Memory B cell (primary cell): ENCODE results near the gene ADAM10.

Source experiments
- ATAC-seq: fragments of 150-1000 bp; cut with Tn5 transposase; 2 replicates; pipeline ENCODE4 v1.10.0; 2021; ENCODE audit warnings: low read depth, mild to moderate bottlenecking, moderate library complexity
- DNase-seq, 2 donors: peaks; one replicate each; pipeline ENCODE4 v3.0.0; 2022; ENCODE audit warnings: low spot score in 2 of 2
- H3K27ac Mint-ChIP-seq: one replicate; pipeline ENCODE4 v1.8.0; 2022; ENCODE audit warnings: mild to moderate bottlenecking, moderate library complexity, mixed read lengths
- H3K27me3 Mint-ChIP-seq: one replicate; pipeline ENCODE4 v1.8.0; 2022; ENCODE audit warnings: mixed read lengths
- H3K36me3 Mint-ChIP-seq: one replicate; pipeline ENCODE4 v1.8.0; 2022; ENCODE audit warnings: mild to moderate bottlenecking, mixed read lengths
- H3K4me1 Mint-ChIP-seq: one replicate; pipeline ENCODE4 v1.8.0; 2022; ENCODE audit warnings: mixed read lengths
- H3K4me3 Mint-ChIP-seq: one replicate; pipeline ENCODE4 v1.8.0; 2022; ENCODE audit warnings: mild to moderate bottlenecking, moderate library complexity, mixed read lengths
- H3K9me3 Mint-ChIP-seq: one replicate; pipeline ENCODE4 v1.8.0; 2022; ENCODE audit warnings: mixed read lengths

Gene ADAM10

DNA sequence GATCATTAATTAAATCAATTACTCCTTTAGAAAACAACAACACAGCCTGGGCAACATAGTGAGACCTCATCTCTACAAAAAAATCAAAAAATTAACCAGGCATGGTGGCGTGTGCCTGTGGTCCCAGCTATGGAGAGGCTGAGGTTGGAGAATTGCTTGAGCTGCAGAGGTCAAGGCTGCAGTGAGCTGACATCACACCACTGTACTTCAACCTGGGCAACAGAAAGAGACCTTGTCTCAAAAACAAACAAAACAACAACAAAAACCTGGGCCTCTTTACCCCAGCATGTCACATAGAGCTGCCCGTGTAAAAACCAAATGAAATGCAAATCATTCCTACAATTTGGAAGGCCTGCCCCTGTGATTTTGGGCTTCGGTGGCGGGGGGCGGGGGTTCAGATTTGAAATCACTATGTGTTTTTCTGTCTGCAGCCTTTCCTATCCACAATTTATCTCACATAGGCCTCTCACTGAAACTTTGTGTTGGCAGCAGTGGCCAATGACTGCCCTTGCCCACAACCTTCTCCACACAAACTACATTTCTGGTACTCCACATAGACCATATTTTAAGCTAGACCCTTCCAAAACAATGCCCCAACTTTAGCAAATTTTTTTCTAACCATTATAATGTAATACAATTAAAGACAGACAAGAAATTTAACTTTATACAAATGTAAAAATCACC is 6.5 kb downstream of the ADAM10 start:
- no peak overlapping the region for H3K27ac Mint-ChIP-seq
- DNase-seq = no peak
- no peak for ATAC-seq
- H3K27me3 Mint-ChIP-seq = no peaks in the 10 kb centered on the region
- H3K9me3 Mint-ChIP-seq = no peaks in the 10 kb centered on the region
- H3K4me1 Mint-ChIP-seq = peaks cover 35% of the 10 kb centered on the region
- peaks cover 3% of the 10 kb centered on the region for H3K36me3 Mint-ChIP-seq
- no peak overlapping the region for H3K4me3 Mint-ChIP-seq

DNA sequence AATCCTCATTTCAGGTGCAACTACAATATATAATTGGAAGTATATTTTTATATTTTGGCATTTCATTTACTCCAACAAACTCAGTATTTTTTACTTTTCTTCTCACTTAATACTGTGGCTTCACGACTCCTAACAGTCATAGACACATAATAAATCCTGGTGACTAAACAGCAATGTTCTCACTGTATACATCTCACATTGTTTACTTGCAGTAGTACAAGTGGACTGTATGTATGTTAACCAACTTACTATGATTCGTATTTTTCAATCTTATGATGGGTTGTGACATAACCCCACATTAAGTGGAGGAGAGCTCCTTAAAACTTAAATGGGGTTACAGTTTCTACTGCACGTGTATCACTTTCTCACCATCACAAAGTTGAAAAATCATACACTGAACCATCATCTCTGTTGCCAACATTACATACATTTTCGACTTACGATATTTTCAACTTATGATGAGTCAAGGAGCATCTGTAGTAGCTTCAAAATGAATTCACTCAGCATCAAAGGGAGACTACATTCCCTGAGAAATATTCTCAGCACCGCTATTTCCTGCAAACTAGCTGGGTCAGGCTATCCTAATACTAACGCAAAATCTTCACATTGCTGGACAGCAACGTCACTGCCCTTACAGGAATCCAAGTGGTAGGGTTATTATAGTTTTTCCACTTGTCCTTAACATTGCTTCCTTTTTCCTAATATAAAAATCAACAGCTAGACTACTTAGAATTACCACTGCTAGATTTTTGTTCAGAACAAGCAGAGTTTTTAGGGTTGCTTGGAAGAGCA is 7.3 kb downstream of the ADAM10 start:
- peaks cover 35% of the 10 kb centered on the region for H3K4me1 Mint-ChIP-seq
- ATAC-seq (no peak), DNase-seq (no peak)
- no peak overlapping the region for H3K4me3 Mint-ChIP-seq
- H3K27me3 Mint-ChIP-seq = no peaks in the 10 kb centered on the region
- H3K9me3 Mint-ChIP-seq = no peaks in the 10 kb centered on the region
- H3K27ac Mint-ChIP-seq = no peak overlapping the region
- peaks cover 3% of the 10 kb centered on the region for H3K36me3 Mint-ChIP-seq

DNA sequence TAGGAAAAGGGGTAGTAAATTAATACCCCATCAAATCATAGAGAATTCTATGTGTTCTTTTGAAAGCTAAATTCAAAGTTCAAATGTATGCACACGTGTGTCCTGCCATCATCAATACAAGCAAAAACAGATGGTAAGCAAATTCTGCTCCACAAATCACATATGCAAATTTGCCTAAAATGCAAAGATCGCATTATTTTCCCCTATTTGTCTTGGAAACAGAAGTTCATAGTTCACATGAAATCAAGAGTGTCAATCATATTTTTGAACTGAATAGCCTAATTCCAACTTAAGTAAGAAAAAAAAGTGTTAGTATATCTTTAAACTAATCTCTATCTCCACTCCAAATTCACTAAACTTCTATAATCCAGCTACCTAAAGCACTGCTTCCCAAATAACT is 8.5 kb downstream of the ADAM10 start:
- H3K9me3 Mint-ChIP-seq = no peaks in the 10 kb centered on the region
- no peak for ATAC-seq
- DNase-seq = no peak
- peaks cover 36% of the 10 kb centered on the region for H3K4me1 Mint-ChIP-seq
- no peak overlapping the region for H3K4me3 Mint-ChIP-seq
- H3K27ac Mint-ChIP-seq = no peak overlapping the region
- peaks cover 3% of the 10 kb centered on the region for H3K36me3 Mint-ChIP-seq
- no peaks in the 10 kb centered on the region for H3K27me3 Mint-ChIP-seq

DNA sequence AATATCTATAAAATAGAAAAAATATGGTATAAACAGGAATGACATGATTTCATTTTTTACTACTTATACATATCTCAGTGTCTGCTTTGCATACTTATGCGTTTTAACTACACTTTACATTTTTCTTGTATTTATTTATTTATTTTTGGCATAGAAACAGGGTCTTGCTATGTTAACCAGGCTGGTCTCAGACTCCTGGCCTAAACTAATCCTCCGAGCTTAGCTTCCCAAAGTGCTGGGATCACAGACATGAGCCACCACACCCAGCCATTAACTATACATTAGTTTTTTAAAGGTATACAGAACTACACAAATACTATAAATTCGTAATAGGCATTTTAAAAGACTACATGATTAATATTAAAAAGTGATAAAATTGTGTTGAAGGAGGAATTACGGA is 9.1 kb downstream of the ADAM10 start:
- peaks cover 38% of the 10 kb centered on the region for H3K4me1 Mint-ChIP-seq
- no peak for ATAC-seq
- H3K36me3 Mint-ChIP-seq = peaks cover 3% of the 10 kb centered on the region
- no peak overlapping the region for H3K27ac Mint-ChIP-seq
- H3K27me3 Mint-ChIP-seq = no peaks in the 10 kb centered on the region
- no peaks in the 10 kb centered on the region for H3K9me3 Mint-ChIP-seq
- no peak for DNase-seq
- no peak overlapping the region for H3K4me3 Mint-ChIP-seq

DNA sequence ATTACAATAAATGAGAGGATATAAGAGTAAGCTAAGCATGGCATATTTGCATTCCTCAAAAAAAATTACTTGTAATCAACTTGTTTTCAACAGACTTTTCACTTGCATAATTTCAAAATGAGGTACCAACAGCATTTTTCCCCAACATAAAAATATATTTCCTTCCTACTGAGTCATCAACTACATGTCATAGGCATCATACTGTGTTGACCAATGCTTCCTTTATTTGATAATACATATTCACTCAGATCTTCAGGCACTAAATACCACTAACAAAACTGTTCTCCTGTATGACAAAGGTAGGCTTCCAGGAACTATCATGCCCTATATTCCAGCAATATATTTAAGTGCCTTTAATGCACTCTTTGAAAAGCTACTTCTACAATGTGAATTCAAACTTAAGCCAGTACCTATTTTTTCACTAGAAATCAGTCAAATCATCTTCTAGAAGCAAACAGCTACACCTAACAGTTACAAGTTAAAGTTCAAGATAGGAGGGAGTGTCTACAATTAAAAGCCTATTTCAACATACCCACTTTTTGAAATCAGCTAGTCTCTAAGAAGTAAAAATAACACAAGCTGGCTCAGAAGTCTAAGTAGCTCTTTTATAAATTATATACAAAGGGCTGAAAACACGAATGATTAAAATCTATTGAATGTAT is 11.3 kb downstream of the ADAM10 start:
- Mint-ChIP-seq H3K27ac (no peak overlapping the region), H3K36me3 (no peaks in the 10 kb centered on the region), H3K4me1 (peaks cover 43% of the 10 kb centered on the region), H3K27me3 (no peaks in the 10 kb centered on the region), H3K4me3 (no peak overlapping the region), H3K9me3 (no peaks in the 10 kb centered on the region)
- DNase-seq (no peak), ATAC-seq (no peak)

DNA sequence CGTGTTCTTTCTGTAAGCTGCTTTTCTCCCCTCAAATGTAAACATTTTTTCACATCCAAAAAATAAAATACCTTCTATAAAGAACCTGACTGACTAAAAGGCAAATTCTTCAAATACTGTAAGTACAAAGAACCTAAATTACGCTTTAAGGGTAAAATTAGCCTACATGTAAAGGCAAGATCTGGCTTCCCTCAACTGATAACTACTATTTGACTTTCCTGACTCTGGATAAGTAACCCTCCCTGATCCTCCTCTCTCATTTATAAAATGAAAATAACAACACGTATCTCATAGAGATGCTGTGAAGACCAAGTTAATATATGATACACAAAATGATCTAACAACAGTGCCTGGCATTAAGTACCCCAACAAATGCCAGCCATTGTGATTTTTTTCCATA is 12.2 kb downstream of the ADAM10 start:
- no peaks in the 10 kb centered on the region for H3K36me3 Mint-ChIP-seq
- H3K9me3 Mint-ChIP-seq = no peaks in the 10 kb centered on the region
- no peaks in the 10 kb centered on the region for H3K27me3 Mint-ChIP-seq
- no peak for ATAC-seq
- H3K27ac Mint-ChIP-seq = no peak overlapping the region
- H3K4me1 Mint-ChIP-seq = peaks cover 44% of the 10 kb centered on the region
- H3K4me3 Mint-ChIP-seq = no peak overlapping the region
- DNase-seq = no peak

DNA sequence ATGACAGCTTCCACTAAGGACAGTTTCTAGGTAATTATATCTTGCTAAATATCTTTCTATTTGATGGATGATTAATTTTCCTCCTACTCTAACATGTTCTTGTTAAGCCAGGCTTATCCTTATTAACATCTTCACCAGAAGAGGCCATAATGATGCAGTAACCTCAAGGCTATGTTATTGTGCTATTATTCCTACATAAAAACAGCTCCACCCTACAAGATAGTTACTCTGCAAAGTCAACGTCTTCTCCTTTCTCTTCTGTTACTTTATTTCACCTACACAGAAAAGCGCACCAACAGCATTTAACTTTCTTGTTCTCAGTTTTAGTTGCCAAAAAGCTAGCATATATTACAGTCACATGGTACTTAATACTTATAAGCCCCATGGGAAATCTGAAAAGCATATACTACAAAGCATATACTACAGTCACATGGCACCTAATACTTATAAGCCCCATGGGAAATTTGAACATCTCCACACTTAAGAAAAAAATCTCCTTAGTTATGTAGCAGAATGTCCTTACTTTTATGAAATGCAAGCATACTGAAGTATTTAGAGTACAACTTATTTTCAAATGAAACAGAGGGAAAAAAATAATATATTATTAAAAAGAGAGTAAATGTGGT is 13.4 kb downstream of the ADAM10 start:
- Mint-ChIP-seq H3K27me3 (no peaks in the 10 kb centered on the region), H3K4me3 (no peak overlapping the region), H3K27ac (no peak overlapping the region), H3K4me1 (peaks cover 38% of the 10 kb centered on the region), H3K9me3 (no peaks in the 10 kb centered on the region), H3K36me3 (no peaks in the 10 kb centered on the region)
- ATAC-seq (no peak), DNase-seq (no peak)

DNA sequence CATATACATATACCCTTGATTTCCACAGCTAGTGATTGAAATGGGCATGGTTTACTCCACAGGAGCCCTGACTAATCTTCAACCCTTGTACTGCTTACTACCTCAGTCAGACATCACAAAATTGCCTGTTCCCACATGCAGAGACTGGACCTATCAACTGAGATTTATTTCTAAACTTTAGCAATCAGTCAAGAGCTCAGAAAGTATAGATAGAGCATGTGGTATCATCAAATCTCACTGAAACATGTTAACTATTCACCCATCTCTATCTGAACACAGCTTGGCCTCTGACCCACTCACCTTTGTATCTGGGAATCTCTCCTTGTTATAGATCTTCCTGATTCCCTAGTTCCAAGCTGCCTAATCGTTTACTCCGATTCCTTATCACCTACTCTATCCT is 14.6 kb downstream of the ADAM10 start:
- Mint-ChIP-seq H3K9me3 (no peaks in the 10 kb centered on the region), H3K27ac (peak overlapping the region; percentile 45), H3K4me3 (no peak overlapping the region), H3K36me3 (peaks cover 3% of the 10 kb centered on the region), H3K27me3 (no peaks in the 10 kb centered on the region), H3K4me1 (peaks cover 43% of the 10 kb centered on the region)
- ATAC-seq = no peak
- no peak for DNase-seq

DNA sequence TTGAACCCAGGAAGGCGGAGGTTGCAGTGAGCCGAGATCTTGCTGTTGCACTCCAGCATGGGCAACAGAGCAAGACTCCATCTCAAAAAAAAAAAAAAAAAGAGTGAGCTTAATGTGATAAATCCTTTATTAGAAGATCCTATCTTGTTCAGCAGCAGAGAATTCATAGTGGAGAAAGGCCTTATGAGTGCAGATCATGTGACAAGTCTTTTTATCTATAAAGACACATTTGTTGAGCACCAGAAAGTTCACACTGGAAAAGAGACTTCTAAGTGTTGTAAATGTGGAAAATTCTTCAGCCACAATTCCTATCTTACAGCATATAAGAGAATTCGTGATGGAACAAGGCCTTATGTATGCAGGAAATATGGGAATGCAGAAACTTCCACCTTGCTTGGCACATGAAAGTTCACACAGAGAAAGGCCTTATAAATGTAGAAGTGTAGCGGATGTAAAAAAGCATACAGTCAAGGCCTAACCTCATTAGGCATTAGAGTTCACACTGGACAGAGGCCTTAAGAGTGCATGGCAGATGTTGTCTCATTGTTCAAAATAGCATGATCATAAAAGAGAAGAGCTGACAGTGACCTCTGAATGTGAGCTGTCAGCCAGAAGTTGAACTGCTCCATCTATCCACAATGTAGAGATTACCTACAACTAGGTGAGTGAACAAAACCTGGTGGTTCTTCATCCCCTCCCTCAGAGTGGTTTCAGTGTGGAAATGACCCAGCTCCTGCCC is 16.7 kb downstream of the ADAM10 start:
- DNase-seq (no peak), ATAC-seq (no peak)
- peaks cover 3% of the 10 kb centered on the region for H3K36me3 Mint-ChIP-seq
- H3K4me1 Mint-ChIP-seq = peaks cover 36% of the 10 kb centered on the region
- H3K27ac Mint-ChIP-seq = peak overlapping the region; percentile 80
- H3K4me3 Mint-ChIP-seq = no peak overlapping the region
- no peaks in the 10 kb centered on the region for H3K9me3 Mint-ChIP-seq
- no peaks in the 10 kb centered on the region for H3K27me3 Mint-ChIP-seq

DNA sequence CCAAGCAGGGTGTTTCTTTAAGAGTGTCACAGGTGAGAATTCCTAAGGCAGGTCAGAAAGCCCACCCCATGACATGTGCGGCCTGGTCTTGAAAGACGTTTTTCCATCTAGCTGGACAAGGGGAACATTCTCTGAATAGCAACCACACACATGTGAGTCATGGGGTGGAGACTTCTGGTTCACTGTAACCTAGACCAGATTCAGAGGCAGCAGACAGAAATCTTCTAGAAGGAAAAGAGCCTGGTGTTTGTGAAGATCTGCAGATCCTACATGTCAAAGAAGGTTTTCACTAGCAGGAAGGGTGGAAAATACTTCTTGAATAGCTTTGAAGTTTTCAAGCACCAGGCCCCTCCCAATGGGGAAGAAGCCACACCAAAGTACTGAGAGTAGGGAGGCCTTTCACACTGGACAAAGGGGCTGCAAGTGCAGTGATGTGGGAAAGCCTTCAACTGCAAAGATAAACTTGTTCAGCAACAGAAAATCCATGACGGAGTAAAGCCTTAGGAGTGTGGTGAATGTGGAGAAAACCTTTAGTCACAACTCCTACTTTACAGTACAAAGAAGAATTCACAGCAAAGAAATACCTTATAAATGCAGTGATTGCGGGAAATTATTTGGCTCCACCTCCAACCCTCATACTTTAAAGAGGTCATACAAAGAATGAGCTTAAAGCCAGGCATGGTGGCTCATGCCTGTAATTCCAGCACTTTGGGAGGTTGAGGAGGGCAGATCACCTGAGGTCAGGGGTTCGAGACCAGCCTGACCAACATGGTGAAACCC is 17.6 kb downstream of the ADAM10 start:
- DNase-seq = no peak
- peak overlapping the region; percentile 80 for H3K27ac Mint-ChIP-seq

DNA sequence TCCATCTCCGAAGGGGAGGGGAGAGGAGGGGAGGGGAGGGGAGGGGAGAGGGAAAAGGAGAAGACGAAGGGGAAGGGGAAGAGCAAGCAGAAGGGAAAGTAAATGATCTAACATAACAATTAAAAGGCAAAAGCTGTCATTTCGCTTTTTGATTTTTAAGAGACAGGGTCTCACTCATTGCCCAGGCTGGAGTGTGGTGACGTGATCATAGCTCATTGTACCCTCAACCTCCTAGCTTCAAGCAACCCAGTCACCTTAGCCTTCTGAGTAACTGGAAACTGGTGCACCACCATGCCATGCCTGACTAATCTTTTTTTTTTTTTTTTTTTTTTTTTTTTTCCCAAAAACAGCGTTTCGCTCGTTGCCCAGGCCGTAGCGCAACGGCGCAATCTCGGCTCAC is 22.6 kb downstream of the ADAM10 start:
- no peak for DNase-seq
- Mint-ChIP-seq H3K9me3 (no peaks in the 10 kb centered on the region), H3K27ac (peak overlapping the region; percentile 70), H3K36me3 (peaks cover 3% of the 10 kb centered on the region), H3K4me3 (peak overlapping the region; percentile 80), H3K27me3 (no peaks in the 10 kb centered on the region), H3K4me1 (peaks cover 29% of the 10 kb centered on the region)
- no peak for ATAC-seq

More for the DNA sequence above, 17.6 kb downstream of the ADAM10 start:
- Mint-ChIP-seq H3K27me3 (no peaks in the 10 kb centered on the region), H3K4me1 (peaks cover 32% of the 10 kb centered on the region), H3K36me3 (peaks cover 3% of the 10 kb centered on the region), H3K9me3 (no peaks in the 10 kb centered on the region), H3K4me3 (no peak overlapping the region)
- ATAC-seq = no peak

DNA sequence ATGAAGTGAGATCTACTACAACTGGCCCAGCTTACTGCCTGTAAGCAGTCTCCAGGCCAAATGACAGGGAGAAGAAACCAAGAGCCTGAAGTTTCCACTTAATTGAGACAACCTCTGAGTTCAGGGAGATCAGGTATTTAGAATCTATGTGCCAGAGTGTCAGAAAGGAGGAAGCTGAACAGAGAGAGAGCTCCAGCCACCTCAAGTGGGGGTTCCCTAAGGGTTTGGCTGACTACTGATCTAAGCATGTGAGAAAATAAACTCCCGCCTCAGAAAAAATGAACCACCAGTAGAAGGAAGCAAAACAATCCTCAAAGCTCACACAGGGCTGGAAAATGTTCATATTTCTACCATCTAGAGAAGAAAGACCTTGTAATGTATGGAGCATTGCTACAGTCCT is 25.0 kb downstream of the ADAM10 start:
- DNase-seq (peak; percentile 29 to 55), ATAC-seq (peak; percentile 98)
- no peaks in the 10 kb centered on the region for H3K27me3 Mint-ChIP-seq
- H3K4me3 Mint-ChIP-seq = peak overlapping the region; percentile 14
- peaks cover 27% of the 10 kb centered on the region for H3K4me1 Mint-ChIP-seq
- H3K9me3 Mint-ChIP-seq = no peaks in the 10 kb centered on the region
- no peaks in the 10 kb centered on the region for H3K36me3 Mint-ChIP-seq
- peak overlapping the region; percentile 70 for H3K27ac Mint-ChIP-seq

DNA sequence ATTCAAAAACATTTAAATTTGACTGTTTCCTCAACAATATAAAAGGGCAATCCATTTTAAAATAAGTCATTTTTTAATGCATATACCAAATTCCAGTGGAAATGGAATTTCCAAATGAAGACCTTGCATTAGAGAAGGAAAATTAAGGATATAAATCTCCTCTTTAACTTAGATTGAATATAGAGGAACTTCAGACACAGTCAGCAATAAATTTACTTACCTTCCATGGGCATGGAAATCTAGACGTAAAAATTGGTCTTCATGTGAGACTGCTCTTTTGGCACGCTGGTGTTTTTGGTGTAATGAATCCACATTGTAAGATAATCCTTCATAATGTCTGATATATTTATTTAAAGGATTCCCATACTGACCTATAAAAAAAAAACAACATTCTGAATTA is 32.1 kb downstream of the ADAM10 start:
- peak overlapping the region; percentile 24 for H3K27ac Mint-ChIP-seq
- H3K36me3 Mint-ChIP-seq = peaks cover 11% of the 10 kb centered on the region
- no peaks in the 10 kb centered on the region for H3K27me3 Mint-ChIP-seq
- ATAC-seq = no peak
- no peak overlapping the region for H3K4me3 Mint-ChIP-seq
- no peaks in the 10 kb centered on the region for H3K9me3 Mint-ChIP-seq
- no peak for DNase-seq
- peaks cover 18% of the 10 kb centered on the region for H3K4me1 Mint-ChIP-seq
